GM21619 (cell line): ENCODE measurements around the gene HMCN1.

Experiments used
- ATAC-seq: cut with Tn5 transposase; IDR thresholded peaks from one replicate; pipeline ENCODE4 v1.9.1; 2021; ENCODE audit not compliant: unreplicated experiment

HMCN1 gene

GRCh38 chr1:186063091-186063657 lies 329.0 kb downstream of the HMCN1 start:
- ATAC-seq = no peak

GRCh38 chr1:186066411-186066810 lies 332.2 kb downstream of the HMCN1 start:
- no peak for ATAC-seq

GRCh38 chr1:186073697-186074096 lies 339.5 kb downstream of the HMCN1 start:
- no peak for ATAC-seq

- no peak for ATAC-seq
These were observed 341.8 kb downstream of the HMCN1 start for GRCh38 chr1:186076006-186076405.

GRCh38 chr1:186078245-186078644 lies 344.1 kb downstream of the HMCN1 start:
- peak; percentile 97 for ATAC-seq

- ATAC-seq = no peak
These were observed 345.0 kb downstream of the HMCN1 start for GRCh38 chr1:186079084-186079684.

- peak; percentile 44 for ATAC-seq
These were observed 348.2 kb downstream of the HMCN1 start for GRCh38 chr1:186082235-186082937.

GRCh38 chr1:186086583-186086982 lies 352.4 kb downstream of the HMCN1 start:
- ATAC-seq = no peak

- no peak for ATAC-seq
These were observed 355.7 kb downstream of the HMCN1 start for GRCh38 chr1:186089940-186090339.

- no peak for ATAC-seq
These were observed 357.1 kb downstream of the HMCN1 start for GRCh38 chr1:186091222-186091720.

- no peak for ATAC-seq
These were observed 359.2 kb downstream of the HMCN1 start for GRCh38 chr1:186093437-186093836.

- ATAC-seq = no peak
These were observed 360.0 kb downstream of the HMCN1 start for GRCh38 chr1:186094172-186094571.

GRCh38 chr1:186099336-186100104 lies 365.3 kb downstream of the HMCN1 start:
- no peak for ATAC-seq

- ATAC-seq = no peak
These were observed 367.9 kb downstream of the HMCN1 start for GRCh38 chr1:186102107-186102506.

GRCh38 chr1:186102547-186103148 lies 368.5 kb downstream of the HMCN1 start:
- ATAC-seq = no peak

- ATAC-seq = no peak
These were observed 370.3 kb downstream of the HMCN1 start for GRCh38 chr1:186104459-186104858.

- ATAC-seq = no peak
These were observed 378.1 kb downstream of the HMCN1 start for GRCh38 chr1:186112280-186112679.

GRCh38 chr1:186113461-186113860 lies 379.3 kb downstream of the HMCN1 start:
- no peak for ATAC-seq

- no peak for ATAC-seq
These were observed 384.5 kb downstream of the HMCN1 start for GRCh38 chr1:186118724-186119123.

- ATAC-seq = no peak
These were observed 388.6 kb downstream of the HMCN1 start for GRCh38 chr1:186122837-186123236.

- ATAC-seq = no peak
These were observed 390.8 kb downstream of the HMCN1 start for GRCh38 chr1:186125035-186125434.
